BJ (cell line): ENCODE results near the gene ARMH1. TPM values are rescaled to one million over a fixed set of nuclear protein-coding genes. Genes with fewer than 3 reads are reported as not detected.

Experiments
- CTCF ChIA-PET: fragments of 350-600 bp; formaldehyde crosslinking; extraction: SDS; loops from one replicate; lab custom pipeline; 2021; ENCODE audit warnings: antibody characterized with exemption, inconsistent platforms; lab: Yijun Ruan, JAX
- POLR2A ChIA-PET: fragments of 300-600 bp; sonication (Branson Sonifier 250); formaldehyde crosslinking; extraction: SDS; loops from one replicate; lab custom pipeline; 2021; ENCODE audit warnings: antibody characterized with exemption; lab: Charles Lee
- DNase-seq: peaks from one replicate; pipeline ENCODE4 v3.0.0-alpha.2; 2011; ENCODE audit warnings: low read depth
- H3K27me3 ChIP-seq: 2 replicates; pipeline ENCODE4 v1.6.0; 2011; ENCODE audit warnings: low read length; ENCODE audit not compliant: control insufficient read depth, insufficient read depth
- H3K36me3 ChIP-seq: 2 replicates; pipeline ENCODE4 v1.5.1; 2011; ENCODE audit warnings: low read length; ENCODE audit not compliant: control insufficient read depth, insufficient read depth
- H3K4me3 ChIP-seq: 2 replicates; pipeline ENCODE4 v1.5.1; 2011; ENCODE audit warnings: low read depth, mild to moderate bottlenecking, control low read depth, low read length
- CTCF ChIP-seq: IDR thresholded peaks from 2 replicates; pipeline ENCODE4 v1.5.1; 2011; ENCODE audit warnings: low read depth, mild to moderate bottlenecking, control low read depth, inconsistent platforms, low read length, moderate library complexity; ENCODE audit not compliant: insufficient read depth
- polyA plus RNA-seq: library from polyadenylated mRNA; depleted of rRNA; stranded (reverse); fragments of >200 nt; gene quantifications from 2 replicates; pipeline ENCODE4 v1.2.3, GENCODE V29; 2011

Gene ARMH1
- polyA plus RNA-seq, 1 experiment = 0.86 TPM

GRCh38 chr1:44647896-44648295 is 26.6 kb upstream of the ARMH1 start:
- CTCF ChIA-PET = interaction anchor here (1.2 to 9.0 kb wide), 3 partner anchors 8 to 43 kb away, joined by 3 to 424 read pairs (median 192); no protein-coding TSS in a partner anchor
- POLR2A ChIA-PET = no interaction called here
- peaks cover 25% of the 10 kb centered on the region for H3K36me3 ChIP-seq
- no peak for DNase-seq
- H3K4me3 ChIP-seq = no peak overlapping the region
- no peak for TF ChIP-seq CTCF
- no peaks in the 10 kb centered on the region for H3K27me3 ChIP-seq

- no peak for TF ChIP-seq CTCF
- ChIA-PET POLR2A (no interaction called here), CTCF (interaction anchor here (4.7 to 9.0 kb wide), 3 partner anchors 11 to 43 kb away, joined by 97 to 424 read pairs (median 192); no protein-coding TSS in a partner anchor)
- H3K4me3 ChIP-seq = no peak overlapping the region
- H3K36me3 ChIP-seq = peaks cover 25% of the 10 kb centered on the region
- H3K27me3 ChIP-seq = no peaks in the 10 kb centered on the region
- no peak for DNase-seq
Observed at GRCh38 chr1:44648529-44649250, 25.8 kb upstream of the ARMH1 start.

GRCh38 chr1:44649788-44650158 is 24.7 kb upstream of the ARMH1 start:
- ChIA-PET CTCF (interaction anchor here (1.7 to 9.0 kb wide), 4 partner anchors 12 to 54 kb away, joined by 7 to 424 read pairs (median 144); no protein-coding TSS in a partner anchor), POLR2A (no interaction called here)
- TF ChIP-seq CTCF = no peak
- H3K4me3 ChIP-seq = no peak overlapping the region
- H3K36me3 ChIP-seq = peaks cover 23% of the 10 kb centered on the region
- DNase-seq = no peak
- no peaks in the 10 kb centered on the region for H3K27me3 ChIP-seq

GRCh38 chr1:44650159-44650831 is 24.2 kb upstream of the ARMH1 start:
- Histone ChIP-seq H3K27me3 (no peaks in the 10 kb centered on the region), H3K36me3 (peaks cover 20% of the 10 kb centered on the region), H3K4me3 (no peak overlapping the region)
- ChIA-PET CTCF (interaction anchor here (1.7 to 9.0 kb wide), 5 partner anchors 13 to 55 kb away, joined by 7 to 424 read pairs (median 97); no protein-coding TSS in a partner anchor), POLR2A (no interaction called here)
- TF ChIP-seq CTCF = no peak
- no peak for DNase-seq

- DNase-seq = no peak
- CTCF ChIA-PET = interaction anchor here (1.7 to 9.0 kb wide), 8 partner anchors 14 to 272 kb away, joined by 7 to 424 read pairs (median 24); partner anchors contain the start of genes ARMH1 and TMEM53
- TF ChIP-seq CTCF = no peak
- Histone ChIP-seq H3K36me3 (peaks cover 14% of the 10 kb centered on the region), H3K4me3 (no peak overlapping the region), H3K27me3 (no peaks in the 10 kb centered on the region)
- POLR2A ChIA-PET = no interaction called here
Observed at GRCh38 chr1:44651069-44651468, 23.4 kb upstream of the ARMH1 start.
